CD4-positive, alpha-beta T cell treated with Interleukin-6 at 100 ng/mL for 8 hours (primary cell): ENCODE measurements around the gene TMEM205.
"Not testable (repeated sequence)": the region's sequence is repeated elsewhere in the genome, so short reads cannot be mapped to it uniquely, and the experiment has no call there.

Source experiments
- DNase-seq: peaks from one replicate; pipeline ENCODE4 v3.0.0-alpha.2; 2020; ENCODE audit warnings: mixed read lengths, low spot score

The TMEM205 gene

DNA sequence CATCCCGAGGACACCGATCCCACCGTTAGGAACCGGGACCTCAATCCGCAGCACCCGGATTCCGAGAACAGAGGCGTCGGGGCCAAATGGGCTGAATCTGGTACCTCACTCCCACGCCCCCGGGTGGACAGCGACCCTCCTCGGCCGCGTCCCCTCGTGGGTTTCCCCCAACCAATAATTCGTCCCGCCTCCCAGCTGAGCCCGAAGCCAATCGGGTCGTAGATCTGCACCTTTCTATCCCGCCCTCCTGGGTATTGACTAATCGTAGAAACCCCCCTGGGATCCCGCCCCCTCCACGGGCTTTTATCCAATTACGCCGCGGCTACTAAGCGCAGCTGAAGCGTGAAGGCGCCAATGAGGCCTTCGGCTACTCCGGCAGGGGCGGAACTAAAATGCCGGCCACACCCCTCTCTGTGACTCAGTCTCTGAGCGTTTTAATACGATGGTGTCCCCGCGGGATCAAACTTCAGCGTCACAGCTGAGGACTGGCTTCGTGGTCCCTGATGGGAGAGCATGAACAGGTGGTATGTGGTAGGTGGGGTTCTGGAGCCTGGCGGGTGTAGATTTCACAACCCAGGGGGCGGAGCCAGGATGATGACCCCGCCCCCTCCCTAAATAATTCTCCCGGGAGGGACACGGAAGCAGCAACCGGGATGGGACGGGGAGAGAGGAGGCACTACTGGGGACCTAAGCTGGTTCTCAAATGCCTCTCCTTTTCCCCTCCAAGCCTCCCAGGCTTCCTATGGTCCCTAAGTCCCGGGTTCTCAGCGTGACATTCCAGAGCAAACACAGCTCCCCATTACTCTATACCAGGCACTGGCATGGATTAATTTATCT, at the start of gene TMEM205, which contains the start of gene CCDC159:
TMEM205 (minus strand) TSS at position 165 of the 837 bp plus-strand sequence. CDS start 649 bp downstream, outside the sequence.
CCDC159 (plus strand) TSS at position 416 of the 837 bp plus-strand sequence; CDS start at position 504, 88 bp downstream.
- DNase-seq: peak; percentile 99

DNA sequence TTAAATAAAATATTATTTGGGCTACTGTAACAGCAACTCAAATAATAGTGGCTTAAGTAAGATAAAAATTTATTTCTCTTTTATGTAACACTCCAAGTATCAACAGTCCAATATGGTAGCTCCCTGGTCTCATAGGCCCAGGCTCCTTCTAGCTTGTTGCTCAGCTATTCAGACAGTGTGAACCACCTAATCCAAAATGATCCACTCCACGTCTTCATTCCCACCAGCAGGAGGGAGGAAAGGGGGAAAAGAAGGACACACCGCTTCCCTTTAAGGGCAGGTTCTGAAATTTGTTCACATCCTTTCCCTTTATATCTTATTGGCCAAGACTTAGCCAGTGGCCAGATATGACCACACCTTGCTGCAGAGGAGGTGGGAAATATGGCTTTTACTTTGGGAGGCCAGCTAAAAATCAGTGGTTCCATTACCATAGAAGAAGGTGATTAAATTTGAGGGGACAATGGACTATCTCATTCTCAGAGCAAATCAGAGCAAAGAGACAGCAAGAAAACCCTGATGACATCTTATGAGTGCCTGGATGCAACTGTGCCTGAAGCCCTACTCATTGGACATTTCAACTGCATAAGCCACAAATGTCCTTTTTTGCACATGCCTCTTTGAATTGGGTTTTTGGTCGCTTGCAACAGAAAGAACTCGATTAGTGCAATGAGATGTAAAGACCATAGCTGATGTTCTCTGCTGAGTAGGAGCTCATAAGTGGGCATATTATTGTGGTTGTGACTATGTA, 45.0 kb upstream of the TMEM205 start:
- DNase-seq: no peak

DNA sequence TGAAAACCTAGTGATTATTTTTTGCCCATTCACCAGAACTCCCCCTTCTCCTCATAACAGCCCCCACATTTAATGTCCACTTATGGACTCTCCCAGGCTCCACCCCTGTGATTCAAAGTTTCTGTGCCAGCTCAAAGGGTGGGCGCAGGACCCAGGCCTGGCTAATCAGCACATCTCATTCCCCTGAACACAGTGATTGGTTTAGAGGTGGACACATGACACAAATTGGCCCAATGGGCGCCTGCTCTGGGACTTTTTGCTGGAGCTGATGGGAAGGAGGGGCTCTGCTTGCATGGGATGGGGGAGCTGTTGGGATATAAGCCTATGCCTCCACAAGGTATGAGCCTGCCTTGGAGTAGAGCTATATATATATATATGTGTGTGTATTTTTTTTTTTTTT, 44.3 kb upstream of the TMEM205 start:
- DNase-seq: no peak

DNA sequence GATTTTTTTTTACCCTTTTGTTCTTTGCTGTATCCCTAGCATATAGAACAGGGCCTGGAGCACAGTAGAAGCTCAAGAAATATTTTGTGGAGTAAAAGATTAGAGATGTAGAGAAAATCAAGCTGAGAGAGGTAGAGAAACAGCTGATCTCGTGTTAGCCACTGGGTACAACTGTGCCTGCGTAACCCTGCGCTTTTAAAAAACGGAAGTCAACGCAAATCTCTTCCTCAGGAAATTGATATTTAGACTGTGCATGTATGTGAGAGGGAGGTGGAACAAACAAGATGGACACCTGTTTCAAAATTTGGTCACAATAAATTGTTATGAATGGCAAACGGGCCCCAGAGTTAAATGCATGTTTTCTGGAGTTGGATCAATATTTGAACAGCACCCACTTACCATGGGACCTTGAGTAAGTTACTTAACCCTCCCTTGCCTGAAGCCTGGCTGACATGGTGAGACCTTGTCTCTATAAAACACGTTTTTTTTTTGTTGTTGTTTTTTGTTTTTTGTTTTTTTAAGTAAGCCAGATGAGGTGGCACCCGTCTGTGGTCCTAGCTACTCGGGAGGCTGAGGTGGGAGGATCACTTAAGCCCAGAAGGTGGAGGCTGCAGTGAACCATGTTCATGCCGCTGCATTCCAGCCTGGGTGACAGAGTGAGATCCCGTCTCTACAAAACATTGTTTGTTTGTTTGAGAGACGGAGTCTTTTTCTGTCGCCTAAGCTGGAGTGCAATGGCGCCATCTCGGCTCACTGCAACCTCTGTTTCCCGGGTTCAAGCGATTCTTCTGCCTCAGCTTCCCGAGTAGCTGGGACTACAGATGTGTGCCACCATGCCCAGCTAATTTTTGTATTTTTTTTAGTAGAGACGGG, 41.3 kb upstream of the TMEM205 start:
- no peak for DNase-seq

DNA sequence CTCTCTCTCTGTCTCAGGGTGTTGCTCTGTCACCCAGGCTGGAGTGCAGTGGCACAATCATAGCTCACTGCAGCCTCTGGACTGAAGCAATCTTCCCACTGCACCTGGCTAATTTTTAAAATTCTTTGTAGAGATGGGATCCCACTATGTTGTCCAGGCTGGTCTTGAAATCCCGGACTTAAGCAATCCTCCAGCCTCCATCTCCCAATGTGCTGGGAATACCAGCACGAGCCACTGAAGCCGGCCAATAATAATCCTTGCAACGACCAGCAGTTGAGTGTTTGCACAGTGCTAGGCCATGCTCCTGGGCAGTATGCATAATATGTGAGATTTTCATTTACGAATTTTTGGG, 38.7 kb upstream of the TMEM205 start:
- DNase-seq: no peak

DNA sequence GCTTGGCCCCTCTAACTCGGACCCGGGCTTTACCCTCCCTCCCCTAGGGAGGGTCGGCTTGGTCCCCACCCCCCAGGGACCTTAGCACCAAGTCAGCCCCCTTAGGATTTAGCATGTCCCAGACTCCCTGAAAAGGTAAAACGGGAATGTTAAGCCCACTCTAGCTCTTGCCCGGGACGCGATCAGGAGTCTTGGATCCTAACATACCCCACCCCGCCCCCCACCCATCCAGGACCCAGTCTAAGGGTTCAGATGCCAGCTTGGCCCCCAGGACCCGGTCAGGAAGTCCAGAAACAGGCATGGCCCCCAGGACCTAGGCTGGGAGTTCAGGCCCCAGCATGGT, 37.6 kb upstream of the TMEM205 start:
- DNase-seq: no peak

DNA sequence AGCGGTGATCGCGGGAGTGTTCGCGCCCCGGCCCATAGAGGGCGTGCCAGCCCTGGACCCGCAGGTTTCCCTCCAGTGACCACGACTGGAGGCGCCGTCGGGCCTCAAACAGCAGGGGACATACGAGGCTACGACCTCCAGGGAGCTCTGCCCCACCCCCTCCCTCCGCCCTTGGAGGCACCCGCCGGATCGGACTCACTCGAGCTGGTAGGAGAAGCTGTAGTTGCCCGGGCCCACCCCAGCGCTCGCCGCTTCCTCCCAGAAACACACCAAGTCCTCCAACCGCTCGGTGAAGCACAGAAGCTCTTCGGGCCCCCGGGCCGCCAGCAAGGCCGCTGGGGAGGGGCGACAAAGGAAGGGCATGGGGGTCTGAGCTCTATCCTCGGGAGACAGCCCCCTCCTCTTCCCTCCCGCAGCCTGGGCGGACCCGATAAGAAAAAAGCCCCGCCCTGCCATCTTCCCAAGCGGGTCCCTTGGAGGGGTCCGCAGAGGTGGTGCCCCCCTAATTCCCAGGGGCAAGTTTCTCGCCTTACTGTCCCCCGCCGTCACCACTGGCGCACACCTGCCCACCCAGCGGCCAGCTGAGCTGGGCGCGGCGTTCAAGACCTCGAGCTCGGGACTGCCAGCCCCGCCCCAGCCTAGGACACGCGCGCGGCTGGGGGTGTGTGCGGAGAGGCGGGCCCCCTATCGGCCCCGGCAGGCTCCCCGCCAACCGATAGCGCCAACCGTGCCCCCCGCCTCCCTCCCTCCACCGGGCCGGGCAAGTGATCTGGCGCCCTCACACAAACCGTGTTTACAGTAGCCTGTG, 37.0 kb upstream of the TMEM205 start:
- DNase-seq: no peak

DNA sequence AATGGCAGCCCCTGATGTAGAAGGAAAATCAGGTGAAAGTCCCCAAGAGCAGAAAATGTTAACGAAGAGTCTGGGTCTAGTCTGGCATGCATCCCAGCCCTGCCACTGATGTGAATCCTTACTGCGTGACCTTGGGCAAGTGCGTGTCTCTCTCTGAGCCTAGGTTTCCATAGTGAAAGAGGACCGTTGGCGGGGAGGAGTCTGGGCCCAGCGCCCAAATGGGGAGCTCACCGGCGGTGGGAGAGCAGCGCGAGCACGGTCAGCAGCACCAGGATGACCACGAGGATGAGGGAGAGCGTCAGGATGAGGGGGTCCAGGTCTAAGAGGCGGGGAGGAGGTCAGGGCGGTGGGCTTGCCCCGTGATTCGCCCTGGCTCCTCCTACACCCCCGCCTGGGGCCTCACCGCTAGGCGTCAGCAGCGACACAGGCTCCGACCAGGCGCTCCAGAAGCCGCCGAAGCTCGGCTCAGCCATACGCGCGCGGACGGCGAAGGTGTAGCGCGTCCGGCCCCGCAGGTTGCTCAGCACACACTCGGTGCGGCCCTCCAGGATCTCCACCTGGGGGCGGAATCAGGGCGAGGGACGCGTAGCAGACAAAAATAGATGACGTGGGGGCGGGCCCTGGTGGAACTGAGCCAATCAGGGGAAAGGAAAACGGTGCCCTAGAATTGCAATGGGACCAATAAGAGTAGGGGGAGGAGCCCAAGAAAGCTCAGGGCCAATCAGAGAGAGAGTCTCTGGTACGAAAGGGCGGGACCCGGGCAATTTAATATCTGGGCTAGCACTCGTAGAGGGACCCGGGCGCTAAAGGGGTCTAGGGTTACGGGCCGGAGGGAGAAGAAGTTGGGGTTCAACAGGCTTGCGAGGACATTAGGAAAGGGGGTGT, 34.8 kb upstream of the TMEM205 start:
- DNase-seq: peak; percentile 98

DNA sequence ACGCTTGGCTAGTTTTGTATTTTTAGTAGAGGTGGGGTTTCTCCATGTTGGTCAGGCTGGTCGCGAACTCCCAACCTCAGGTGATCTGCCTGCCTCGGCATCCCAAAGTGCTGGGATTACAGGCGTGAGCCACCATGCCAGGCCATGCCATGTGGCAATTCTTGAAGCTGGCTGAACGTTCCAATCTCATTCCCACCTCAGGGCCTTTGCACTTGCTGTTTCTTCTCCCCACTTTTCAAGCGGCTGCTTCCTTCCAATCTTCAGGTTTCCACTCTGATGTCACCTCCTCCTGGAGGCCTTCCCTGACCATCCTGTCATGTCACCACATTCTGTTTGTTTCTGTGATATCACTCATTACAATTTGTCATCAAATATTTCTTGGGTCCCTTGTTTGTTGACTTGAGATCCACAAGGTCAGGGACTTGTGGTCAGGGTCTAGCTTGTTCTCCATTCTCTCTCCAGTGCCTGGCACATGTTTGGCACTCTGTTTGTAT, 33.8 kb upstream of the TMEM205 start:
- DNase-seq: no peak

DNA sequence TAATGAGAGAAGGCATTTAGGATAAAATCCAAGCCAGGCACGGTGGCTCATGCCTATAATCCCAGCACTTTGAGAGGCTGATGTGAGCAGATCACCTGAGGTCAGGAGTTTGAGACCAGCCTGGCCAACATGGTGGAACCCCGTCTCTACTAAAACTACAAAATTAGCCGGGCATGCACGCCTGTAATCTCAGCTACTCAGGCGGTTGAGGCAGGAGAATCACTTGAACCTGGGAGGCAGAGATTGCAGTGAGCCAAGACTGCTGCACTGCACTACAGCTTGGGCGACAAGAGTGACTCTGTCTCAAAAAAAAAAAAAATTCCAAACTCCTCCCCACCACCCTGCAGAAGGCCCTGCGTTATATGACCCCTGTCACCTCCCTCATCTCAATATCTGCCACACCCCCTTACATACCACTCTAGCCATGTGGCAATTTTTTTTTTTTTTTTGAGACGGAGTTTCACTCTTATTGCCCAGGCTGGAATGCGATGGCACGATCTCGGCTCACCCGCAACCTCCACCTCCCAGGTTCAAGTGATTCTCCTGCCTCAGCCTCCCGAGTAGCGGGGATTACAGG, 33.3 kb upstream of the TMEM205 start:
- not testable (repeated sequence) for DNase-seq

DNA sequence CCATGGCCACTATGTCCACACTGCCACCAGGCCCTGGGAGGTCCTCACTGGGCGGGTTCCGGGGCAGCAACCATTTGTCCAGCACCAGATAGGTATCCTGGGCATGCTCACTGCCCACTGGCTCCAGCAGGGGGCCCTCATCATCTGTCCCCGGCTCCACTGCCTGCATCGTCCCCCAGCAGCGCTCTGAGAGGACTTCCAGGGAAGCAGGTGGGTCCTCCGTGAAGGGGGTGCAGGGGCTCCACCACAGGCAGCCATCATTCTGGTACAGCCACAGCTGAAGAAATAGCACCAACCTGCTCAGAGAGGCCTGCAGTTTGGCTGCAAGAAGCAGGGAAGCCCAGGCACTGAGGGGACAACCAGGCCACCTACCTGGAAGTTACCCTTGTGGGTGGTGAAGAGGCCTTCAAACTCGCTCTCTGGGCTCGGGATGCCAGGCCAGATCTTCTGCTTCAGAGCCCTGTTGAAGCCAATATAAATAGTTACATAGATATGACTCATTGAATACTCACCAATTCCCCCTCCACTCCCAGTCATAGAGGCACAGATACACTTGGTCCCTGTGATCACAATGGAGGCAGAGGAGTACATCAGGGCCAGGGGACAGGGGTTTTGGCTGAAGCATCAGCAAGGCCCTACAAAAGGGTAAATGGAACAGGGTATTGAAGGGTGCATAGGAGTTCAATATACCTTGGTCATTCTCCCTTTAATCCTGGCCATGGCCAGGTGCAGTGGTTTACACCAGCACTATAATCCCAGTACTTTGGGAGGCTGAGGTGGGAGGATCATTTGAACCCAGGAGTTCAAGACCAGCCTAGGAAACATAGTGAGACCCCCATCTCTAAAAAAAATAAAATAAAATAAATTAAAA, 32.5 kb upstream of the TMEM205 start:
- no peak for DNase-seq

DNA sequence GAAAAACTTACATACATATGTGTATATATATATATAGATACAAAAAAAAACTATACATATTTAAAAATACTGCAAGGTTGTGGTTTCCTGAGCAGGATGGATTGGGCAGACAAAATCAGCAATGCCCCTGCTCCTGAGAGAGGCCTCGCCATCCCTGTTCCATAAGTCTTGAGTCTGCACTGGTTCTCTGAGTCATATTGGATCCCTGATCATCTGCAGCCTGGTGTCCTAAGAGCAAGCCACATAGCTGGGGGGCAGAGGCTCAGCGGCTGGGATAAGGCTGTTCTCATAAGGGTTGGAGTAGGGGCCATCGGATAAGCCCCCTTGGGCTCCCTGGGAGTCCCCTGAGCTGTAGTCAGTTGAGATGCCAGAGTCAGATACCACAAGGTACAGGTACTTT, 31.7 kb upstream of the TMEM205 start:
- DNase-seq: no peak

DNA sequence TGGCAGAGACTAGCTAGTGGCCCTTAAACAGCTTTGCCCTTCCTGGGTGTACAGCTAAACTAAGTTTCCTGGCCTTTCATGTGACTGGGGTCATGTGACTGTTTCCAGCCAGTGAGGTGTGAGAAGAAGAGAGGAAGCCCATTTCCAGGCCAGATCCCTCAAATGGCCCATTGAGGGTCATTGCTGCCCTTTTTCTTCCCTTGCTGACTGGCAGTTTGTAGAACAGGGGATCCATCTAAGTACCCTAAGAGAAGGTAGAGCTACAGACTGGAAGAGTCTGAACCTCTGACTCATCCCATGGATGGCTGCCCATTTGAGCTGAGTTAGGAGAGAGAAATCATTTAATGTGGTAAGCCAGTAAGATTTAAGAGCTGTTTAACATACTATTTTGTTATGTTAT, 31.2 kb upstream of the TMEM205 start:
- no peak for DNase-seq

DNA sequence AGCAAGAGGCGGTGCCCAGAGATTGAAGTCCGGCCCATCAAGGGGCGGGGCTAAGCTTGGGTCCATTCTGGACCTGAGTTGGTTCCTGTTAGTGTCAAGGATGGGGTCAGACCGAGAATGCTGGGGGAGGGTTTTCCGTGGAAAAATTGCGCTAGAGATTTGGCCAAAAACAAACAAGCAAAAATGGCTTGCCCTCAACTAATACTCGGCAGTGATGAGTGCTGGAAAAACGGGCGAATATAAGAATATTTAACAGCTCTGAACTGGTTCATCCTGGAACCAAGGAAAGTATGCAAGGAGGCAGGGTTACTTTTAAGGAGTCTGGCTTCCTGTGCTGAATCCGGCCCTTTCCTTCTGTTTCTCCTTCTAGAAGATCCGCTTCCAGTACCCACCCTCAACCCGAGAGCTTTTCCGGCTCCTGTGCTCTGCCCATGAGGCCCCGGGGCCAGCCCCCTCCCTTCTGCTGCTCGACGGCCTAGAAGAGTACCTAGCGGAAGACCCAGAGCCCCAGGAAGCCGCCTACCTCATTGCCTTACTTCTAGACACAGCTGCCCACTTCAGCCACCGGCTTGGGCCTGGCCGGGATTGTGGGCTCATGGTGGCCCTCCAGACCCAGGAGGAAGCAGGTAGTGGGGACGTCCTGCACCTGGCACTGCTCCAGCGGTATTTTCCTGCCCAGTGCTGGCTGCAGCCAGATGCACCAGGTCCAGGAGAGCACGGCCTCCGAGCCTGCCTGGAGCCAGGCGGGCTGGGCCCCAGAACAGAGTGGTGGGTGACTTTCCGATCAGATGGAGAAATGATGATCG, 29.3 kb upstream of the TMEM205 start:
- peak; percentile 86 for DNase-seq

DNA sequence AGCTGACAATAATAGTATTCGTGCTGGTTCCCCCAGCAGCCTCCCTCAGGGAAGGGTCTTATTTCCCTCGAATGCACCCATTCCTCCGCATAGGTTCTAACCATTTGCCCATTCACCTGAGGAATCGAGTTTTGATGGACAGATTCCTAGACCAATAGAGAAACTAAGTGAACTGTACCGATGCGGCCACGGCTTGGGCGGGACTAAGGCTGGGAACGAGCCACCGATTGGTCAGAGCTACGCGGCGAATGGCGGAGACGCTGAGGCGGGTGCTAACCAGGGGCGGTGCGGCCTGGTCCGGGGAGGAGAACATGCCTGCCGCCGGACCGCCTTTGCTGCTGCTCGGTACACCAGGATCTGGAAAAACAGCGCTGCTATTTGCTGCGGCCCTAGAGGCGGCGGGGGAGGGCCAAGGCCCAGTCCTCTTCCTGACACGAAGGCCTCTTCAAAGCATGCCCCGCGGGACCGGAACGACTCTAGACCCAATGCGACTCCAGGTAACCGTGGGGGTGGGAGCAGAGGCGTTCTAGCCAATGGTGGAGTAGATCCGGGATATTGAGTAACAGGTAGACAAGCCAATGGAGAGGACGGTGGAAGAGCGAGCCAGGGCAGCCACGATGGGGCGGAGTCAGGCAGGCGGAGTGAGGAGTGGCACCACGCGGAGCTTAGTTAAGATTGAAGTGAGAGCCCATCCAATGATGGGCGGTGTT, 28.5 kb upstream of the TMEM205 start, which contains the start of gene SWSAP1:
SWSAP1 (plus strand) TSS at position 234 of the 710 bp plus-strand sequence; CDS start at position 249, 15 bp downstream.
- DNase-seq: peak; percentile 99

DNA sequence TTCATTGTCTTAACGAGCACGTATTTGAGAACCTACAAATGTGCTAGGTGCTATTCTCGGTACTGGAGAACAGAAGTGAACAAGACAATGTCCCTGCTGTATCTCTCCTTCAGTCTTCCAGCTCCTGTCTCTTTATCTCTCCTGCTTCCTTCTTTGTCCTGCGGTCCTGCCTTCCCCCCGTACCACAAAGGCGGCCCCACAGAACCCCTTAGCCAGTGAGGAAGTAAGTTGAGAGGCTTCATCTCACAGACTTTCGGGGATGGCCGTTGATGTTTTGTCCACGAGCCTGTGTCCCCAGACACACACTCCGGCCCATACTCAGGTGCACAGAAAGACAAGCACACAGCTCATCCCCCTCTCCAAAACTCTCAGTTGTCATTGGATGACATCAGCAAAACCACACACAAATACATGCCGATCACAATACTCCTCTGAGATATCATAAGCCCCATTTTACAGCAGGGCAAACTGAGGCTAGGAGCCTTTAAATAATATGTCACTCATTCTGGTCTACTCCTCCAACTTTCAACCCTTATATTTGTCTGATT, 27.9 kb upstream of the TMEM205 start:
- no peak for DNase-seq
